Thymus (tissue), 11 donors: ENCODE results near the gene EMC10. TPM values are rescaled to one million over a fixed set of nuclear protein-coding genes. Genes with fewer than 3 reads are reported as not detected.
"Not testable (repeated sequence)": the region's sequence is repeated elsewhere in the genome, so short reads cannot be mapped to it uniquely, and the experiment has no call there.

ENCODE experiments used
- DNase-seq, 9 donors: peaks; one replicate each; pipeline ENCODE4 v3.0.0-alpha.2; 2013; ENCODE audit warnings: low spot score in 9 of 9, low read depth in 6 of 9, missing footprints in 1 of 9
- H3K27ac ChIP-seq, 2 donors: one replicate each; pipeline ENCODE4 v1.5.1; 2013; ENCODE audit warnings: control low read depth in 1 of 2, low read depth in 1 of 2, low read length in 1 of 2, mild to moderate bottlenecking in 1 of 2, moderate library complexity in 1 of 2
- H3K27me3 ChIP-seq, 2 donors: one replicate each; pipeline ENCODE4 v1.5.1; 2013; ENCODE audit warnings: low read length in 1 of 2; ENCODE audit not compliant: control insufficient read depth in 2 of 2, insufficient read depth in 1 of 2
- H3K36me3 ChIP-seq, 2 donors: one replicate each; pipeline ENCODE4 v1.5.1; 2013; ENCODE audit warnings: low read length in 1 of 2, mild to moderate bottlenecking in 1 of 2, moderate library complexity in 1 of 2; ENCODE audit not compliant: control insufficient read depth in 2 of 2, insufficient read depth in 2 of 2
- H3K4me1 ChIP-seq, 2 donors: one replicate each; pipeline ENCODE4 v1.5.1; 2013; ENCODE audit warnings: low read length in 2 of 2; ENCODE audit not compliant: control insufficient read depth in 2 of 2, insufficient read depth in 2 of 2
- H3K4me3 ChIP-seq, 2 donors: one replicate each; pipeline ENCODE4 v1.5.1; 2013; ENCODE audit warnings: low read length in 2 of 2, control low read depth in 1 of 2, mild to moderate bottlenecking in 1 of 2
- H3K9me3 ChIP-seq, 2 donors: one replicate each; pipeline ENCODE4 v1.5.1; 2013; ENCODE audit warnings: low read length in 1 of 2, mild to moderate bottlenecking in 1 of 2; ENCODE audit not compliant: control insufficient read depth in 2 of 2, insufficient read depth in 1 of 2
- whole genome bisulfite sequencing: extraction: QIAGEN DNeasy Blood & Tissue Kit; methylation state at CpG from one replicate; pipeline ENCODE4 v1.1.7; 2013; 5-methylcytosine and 5-hydroxymethylcytosine counted together
- polyA plus RNA-seq: library from polyadenylated mRNA; stranded (reverse); fragments of 200-250 nt; gene quantifications from one replicate; pipeline ENCODE4 v1.2.3, GENCODE V29; 2013
- total RNA-seq: library from RNA; stranded (reverse); fragments of 120-200 nt; gene quantifications from one replicate; pipeline ENCODE4 v1.2.4, GENCODE V29; 2013
- donor health status: healthy.

EMC10 gene
- total and polyA plus RNA-seq, 2 donors = 49.9 to 62.6 TPM

DNA sequence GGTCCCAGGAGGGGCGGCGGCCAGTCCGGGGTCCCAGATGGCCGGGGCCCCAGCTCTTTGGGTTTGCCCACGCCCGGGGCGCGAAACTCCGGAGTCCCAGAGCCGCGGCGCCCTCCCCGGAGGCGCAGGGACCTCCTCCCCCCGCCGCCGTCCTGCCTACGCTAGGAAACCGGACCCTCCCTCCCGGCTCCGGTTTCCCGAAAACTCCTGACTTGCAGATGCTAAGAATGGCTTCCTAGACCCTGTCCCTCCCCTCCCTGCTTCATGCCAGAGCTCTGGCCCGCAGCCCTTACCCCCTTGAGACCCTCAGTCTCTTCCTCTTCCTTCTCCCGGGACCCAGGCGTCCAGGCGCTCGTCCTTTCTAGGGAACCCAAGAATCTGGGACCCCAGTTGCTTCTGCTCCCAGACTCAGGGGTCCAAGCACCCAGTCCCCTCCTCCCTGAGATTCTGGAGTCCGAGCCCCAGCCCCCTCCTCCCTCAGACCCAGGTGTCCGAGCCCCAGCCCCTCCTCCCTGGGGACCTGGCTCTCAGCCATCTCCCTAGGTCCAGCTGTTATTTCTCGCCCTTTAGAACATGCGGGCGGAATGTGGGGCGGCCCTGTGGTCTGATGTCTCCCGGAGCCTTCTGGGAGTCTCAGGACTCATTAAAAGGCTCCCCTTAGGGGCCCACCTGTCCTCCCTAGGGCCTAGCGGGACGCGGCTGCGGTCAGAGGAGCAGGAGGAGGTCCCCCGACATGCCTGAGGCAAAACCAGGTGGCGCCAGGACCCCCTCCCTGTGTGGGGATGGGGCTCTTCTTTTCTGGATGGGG, 43.9 kb upstream of the EMC10 start, which contains the start of gene MYBPC2:
Gene MYBPC2 (plus strand): TSS at position 672 of the 808 bp plus-strand sequence. CDS start 62 bp downstream, at position 734.
- peak within 1 kb of the TSS; percentile 74 to 75 for H3K27ac ChIP-seq
- no peak for DNase-seq
- WGBS = 5% methylated on average over 40 of the region's 40 CpGs
- H3K36me3 ChIP-seq = no peaks in the 10 kb centered on the region
- H3K27me3 ChIP-seq = peaks cover 40 to 88% of the 10 kb centered on the region in 2 donors
- H3K9me3 ChIP-seq = no peaks in the 10 kb centered on the region
- peak within 1 kb of the TSS; percentile 56 to 65 for H3K4me3 ChIP-seq
- peaks cover 3 to 22% of the 10 kb centered on the region in 2 donors for H3K4me1 ChIP-seq

DNA sequence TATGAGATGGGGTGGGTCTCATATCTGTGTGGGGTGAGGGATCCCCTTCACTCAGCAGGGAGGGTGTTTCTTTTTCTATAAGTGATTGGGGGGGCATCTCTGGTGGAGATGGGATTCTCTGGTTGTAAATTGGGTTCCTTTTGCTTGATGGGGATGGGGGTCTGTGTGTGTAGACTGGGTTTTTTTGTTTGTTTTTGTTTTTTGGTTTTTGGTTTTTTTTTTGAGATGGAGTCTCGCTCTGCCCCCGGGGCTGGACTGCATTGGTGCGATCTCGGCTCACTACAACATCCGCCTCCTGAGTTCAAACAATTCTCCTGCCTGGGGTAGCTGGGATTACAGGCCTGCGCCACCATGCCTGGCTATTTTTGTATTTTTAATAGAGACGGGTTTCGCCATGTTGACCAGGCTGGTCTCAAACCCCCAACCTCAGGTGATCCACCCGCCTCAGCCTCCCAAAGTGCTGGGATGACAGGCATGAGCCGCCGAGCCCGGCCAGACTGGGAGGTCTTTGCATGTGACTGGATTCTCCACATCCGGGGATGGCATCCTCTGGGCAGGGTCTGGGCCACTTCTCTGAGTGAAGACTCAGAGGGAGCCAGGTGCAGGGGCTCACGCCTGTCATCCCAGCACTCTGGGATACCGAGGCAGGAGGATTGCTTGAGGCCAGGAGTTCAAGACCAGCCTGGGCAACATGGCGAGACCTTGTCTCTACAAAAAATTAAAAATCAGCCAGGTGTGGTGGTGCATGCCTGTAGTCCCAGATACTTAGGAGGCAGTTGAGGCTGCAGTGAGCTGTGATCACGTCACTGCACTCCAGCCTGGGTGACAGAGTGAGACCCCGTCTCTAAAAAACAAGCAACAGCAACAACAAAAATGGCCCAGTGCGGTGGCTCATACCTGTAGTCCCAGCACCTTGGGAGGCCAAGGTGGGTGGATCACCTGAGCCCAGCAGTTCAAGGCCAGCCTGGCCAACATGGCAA, 42.8 kb upstream of the EMC10 start:
- Histone ChIP-seq H3K27me3 (peaks cover 33 to 78% of the 10 kb centered on the region in 2 donors), H3K4me1 (peaks cover 3 to 15% of the 10 kb centered on the region in 2 donors), H3K36me3 (no peaks in the 10 kb centered on the region), H3K9me3 (no peaks in the 10 kb centered on the region), H3K27ac (peak overlapping the region in 1 of 2 donors; percentile 68), H3K4me3 (peak overlapping the region in 1 of 2 donors; percentile 26)
- 91% methylated on average over 19 of the region's 19 CpGs for WGBS
- no peak for DNase-seq

DNA sequence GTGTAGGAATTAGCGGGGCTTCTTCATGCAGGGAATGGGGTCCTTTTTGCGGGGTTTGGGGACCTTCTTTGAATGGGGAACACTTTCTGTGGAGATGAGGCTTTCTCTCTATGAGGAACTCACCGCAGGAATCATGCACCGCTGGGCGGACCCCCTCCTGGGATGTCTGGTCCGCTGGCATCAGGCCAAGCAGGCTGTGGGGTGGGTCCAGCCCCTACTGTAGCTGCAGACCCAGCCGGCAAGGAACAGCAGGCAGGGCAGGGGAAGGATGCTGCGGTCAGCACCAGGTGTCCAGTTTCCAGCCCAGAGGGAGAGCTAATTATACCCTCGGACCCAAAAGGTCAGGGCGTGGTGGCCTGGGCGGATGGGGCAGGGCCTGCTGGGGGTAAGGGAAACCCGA, 41.8 kb upstream of the EMC10 start:
- H3K9me3 ChIP-seq = no peaks in the 10 kb centered on the region
- no peaks in the 10 kb centered on the region for H3K36me3 ChIP-seq
- H3K4me1 ChIP-seq = peaks cover 3 to 14% of the 10 kb centered on the region in 2 donors
- H3K27ac ChIP-seq = no peak overlapping the region
- H3K27me3 ChIP-seq = peaks cover 33 to 67% of the 10 kb centered on the region in 2 donors
- no peak overlapping the region for H3K4me3 ChIP-seq
- WGBS = 69% methylated on average over 12 of the region's 12 CpGs
- DNase-seq = no peak

DNA sequence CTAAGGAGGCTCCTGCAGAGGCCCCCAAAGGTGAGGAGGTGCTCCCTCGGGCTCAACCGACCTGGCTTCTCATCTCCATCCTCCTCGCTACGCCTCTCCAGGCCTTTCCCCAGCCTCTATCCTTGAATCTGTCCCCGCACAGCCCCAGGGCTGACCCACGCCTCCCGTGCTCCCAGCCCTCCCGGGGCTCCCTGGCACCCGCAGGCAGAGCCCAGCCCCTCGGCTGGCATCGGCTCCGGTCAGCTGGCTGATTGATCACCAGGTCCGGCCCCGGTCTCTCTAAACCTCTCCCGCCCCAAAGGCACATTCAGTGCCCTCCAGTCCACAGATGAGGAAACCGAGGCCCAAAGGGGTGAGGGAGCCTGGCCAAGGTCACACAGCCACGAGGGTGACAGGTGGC, 41.1 kb upstream of the EMC10 start:
- 94% methylated on average over 17 of the region's 17 CpGs for WGBS
- H3K4me3 ChIP-seq = no peak overlapping the region

DNA sequence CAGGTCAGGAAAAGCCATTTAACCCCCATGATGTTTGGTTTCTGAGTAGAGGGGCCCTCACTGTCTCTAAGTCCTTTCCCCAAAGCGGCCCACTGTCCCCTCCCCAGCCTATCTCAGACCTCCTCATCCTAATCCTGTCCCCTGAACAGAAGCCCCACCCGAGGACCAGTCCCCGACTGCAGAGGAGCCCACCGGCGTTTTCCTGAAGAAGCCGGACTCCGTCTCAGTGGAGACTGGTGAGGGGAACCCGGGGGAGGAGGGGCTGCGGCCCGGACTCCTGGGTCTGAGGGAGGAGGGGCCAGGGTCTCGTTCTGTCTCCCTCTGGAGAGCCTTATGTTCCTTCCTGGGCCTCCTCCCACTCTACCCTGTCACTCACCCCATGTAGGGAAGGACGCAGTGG, 40.7 kb upstream of the EMC10 start:
- H3K9me3 ChIP-seq = no peaks in the 10 kb centered on the region

More for the DNA sequence above, 41.1 kb upstream of the EMC10 start:
- DNase-seq = no peak
- Histone ChIP-seq H3K27ac (no peak overlapping the region), H3K9me3 (no peaks in the 10 kb centered on the region), H3K4me1 (peaks cover 3 to 14% of the 10 kb centered on the region in 2 donors), H3K27me3 (peaks cover 29 to 62% of the 10 kb centered on the region in 2 donors), H3K36me3 (no peaks in the 10 kb centered on the region)

DNA sequence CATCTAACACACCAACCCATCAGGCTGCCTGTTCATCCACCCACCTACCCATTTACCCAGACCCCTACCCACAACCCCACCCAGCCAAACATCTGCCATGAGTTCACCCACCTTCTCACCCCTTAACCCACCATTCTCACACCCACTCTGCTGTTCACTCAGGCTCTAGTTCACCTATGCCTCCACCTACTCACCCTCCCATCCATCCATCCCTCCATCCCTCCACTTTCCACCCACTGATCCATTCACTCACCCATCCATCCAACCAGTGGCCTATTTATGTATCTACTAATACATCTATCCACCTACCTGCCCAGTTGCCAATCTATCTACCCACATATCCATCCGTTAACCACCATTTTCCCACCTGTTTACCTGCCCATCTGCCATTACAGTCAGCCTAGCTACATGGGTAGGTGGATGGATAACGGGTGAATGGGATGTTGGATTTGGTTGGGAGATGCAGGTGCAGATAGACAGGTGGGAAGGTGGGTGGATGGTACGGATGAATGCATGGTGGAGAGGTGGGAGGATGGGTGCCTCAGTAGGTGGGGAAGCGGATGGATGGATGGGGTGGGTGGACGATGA, 38.4 kb upstream of the EMC10 start:
- no peak for DNase-seq
- 97% methylated on average over 5 of the region's 5 CpGs for WGBS
- Histone ChIP-seq H3K9me3 (no peaks in the 10 kb centered on the region), H3K4me3 (no peak overlapping the region), H3K4me1 (peaks cover 0 to under 1% of the 10 kb centered on the region in 2 donors), H3K27ac (no peak overlapping the region), H3K36me3 (no peaks in the 10 kb centered on the region), H3K27me3 (peaks cover 13 to 37% of the 10 kb centered on the region in 2 donors)

More for the DNA sequence above, 40.7 kb upstream of the EMC10 start:
- H3K4me1 ChIP-seq = peaks cover 3 to 14% of the 10 kb centered on the region in 2 donors
- H3K36me3 ChIP-seq = no peaks in the 10 kb centered on the region
- H3K27me3 ChIP-seq = peaks cover 28 to 58% of the 10 kb centered on the region in 2 donors
- WGBS = 89% methylated on average over 12 of the region's 12 CpGs
- no peak overlapping the region for H3K4me3 ChIP-seq
- DNase-seq = no peak
- H3K27ac ChIP-seq = no peak overlapping the region

DNA sequence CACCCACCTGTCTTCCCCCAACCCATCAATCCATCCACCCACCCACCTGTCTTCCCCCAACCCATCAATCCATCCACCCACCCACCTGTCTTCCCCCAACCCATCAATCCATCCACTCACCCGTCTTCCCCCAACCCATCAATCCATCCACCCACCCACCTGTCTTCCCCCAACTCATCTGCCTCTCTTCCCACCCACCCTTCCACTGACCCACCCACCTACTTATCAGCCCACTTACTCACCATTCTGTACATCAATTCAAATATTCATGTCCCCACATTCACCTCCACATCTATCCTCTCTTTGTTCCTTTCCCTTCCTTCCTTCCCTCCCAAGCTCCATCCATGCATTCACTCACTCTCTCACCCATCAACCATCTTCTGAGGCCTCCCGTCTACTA, 37.2 kb upstream of the EMC10 start:
- H3K9me3 ChIP-seq, H3K4me1 ChIP-seq, H3K4me3 ChIP-seq, H3K27ac ChIP-seq, DNase-seq, H3K36me3 ChIP-seq: not testable (repeated sequence)
- WGBS = 93% methylated on average over 2 of the region's 2 CpGs
- peaks cover 3 to 25% of the 10 kb centered on the region in 2 donors for H3K27me3 ChIP-seq

DNA sequence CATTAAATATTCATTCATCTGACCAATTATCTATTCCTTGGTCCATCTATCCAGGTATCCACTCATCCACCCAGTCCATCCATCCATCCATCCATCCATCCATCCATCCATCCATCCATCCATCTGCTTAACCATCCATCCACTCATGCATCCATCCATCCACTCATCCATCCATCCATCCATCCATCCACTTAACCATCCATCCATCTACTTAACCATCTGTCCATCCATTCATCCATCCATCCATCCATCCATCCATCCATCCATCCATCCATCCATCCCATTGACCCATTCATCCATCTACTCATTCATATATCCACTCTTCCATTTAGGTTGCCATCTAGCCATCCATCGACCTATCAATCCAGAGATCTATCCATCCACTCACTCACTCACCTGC, 32.2 kb upstream of the EMC10 start:
- 91% methylated on average over 1 of the region's 1 CpG for WGBS
- H3K36me3 ChIP-seq = no peaks in the 10 kb centered on the region
- H3K9me3 ChIP-seq = no peaks in the 10 kb centered on the region
- no peak overlapping the region for H3K4me3 ChIP-seq
- no peak overlapping the region for H3K27ac ChIP-seq
- H3K27me3 ChIP-seq = no peaks in the 10 kb centered on the region
- no peak for DNase-seq
- no peaks in the 10 kb centered on the region for H3K4me1 ChIP-seq
